ENCODE data around the gene GARS1.

GRCh38 chr7:30665043-30665442, 70.4 kb downstream of the GARS1 start:
- TF ChIP-seq, protein P1, sequence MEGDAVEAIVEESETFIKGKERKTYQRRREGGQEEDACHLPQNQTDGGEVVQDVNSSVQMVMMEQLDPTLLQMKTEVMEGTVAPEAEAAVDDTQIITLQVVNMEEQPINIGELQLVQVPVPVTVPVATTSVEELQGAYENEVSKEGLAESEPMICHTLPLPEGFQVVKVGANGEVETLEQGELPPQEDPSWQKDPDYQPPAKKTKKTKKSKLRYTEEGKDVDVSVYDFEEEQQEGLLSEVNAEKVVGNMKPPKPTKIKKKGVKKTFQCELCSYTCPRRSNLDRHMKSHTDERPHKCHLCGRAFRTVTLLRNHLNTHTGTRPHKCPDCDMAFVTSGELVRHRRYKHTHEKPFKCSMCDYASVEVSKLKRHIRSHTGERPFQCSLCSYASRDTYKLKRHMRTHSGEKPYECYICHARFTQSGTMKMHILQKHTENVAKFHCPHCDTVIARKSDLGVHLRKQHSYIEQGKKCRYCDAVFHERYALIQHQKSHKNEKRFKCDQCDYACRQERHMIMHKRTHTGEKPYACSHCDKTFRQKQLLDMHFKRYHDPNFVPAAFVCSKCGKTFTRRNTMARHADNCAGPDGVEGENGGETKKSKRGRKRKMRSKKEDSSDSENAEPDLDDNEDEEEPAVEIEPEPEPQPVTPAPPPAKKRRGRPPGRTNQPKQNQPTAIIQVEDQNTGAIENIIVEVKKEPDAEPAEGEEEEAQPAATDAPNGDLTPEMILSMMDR (IDR thresholded peaks at IDR 0.05; ENCODE audit: poor library complexity, severe bottlenecking) = no peak
- TF ChIP-seq, protein P2, sequence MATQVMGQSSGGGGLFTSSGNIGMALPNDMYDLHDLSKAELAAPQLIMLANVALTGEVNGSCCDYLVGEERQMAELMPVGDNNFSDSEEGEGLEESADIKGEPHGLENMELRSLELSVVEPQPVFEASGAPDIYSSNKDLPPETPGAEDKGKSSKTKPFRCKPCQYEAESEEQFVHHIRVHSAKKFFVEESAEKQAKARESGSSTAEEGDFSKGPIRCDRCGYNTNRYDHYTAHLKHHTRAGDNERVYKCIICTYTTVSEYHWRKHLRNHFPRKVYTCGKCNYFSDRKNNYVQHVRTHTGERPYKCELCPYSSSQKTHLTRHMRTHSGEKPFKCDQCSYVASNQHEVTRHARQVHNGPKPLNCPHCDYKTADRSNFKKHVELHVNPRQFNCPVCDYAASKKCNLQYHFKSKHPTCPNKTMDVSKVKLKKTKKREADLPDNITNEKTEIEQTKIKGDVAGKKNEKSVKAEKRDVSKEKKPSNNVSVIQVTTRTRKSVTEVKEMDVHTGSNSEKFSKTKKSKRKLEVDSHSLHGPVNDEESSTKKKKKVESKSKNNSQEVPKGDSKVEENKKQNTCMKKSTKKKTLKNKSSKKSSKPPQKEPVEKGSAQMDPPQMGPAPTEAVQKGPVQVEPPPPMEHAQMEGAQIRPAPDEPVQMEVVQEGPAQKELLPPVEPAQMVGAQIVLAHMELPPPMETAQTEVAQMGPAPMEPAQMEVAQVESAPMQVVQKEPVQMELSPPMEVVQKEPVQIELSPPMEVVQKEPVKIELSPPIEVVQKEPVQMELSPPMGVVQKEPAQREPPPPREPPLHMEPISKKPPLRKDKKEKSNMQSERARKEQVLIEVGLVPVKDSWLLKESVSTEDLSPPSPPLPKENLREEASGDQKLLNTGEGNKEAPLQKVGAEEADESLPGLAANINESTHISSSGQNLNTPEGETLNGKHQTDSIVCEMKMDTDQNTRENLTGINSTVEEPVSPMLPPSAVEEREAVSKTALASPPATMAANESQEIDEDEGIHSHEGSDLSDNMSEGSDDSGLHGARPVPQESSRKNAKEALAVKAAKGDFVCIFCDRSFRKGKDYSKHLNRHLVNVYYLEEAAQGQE (IDR thresholded peaks at IDR 0.05; ENCODE audit: borderline replicate concordance) = no peak
- TF ChIP-seq EP300 (conservative IDR thresholded peaks at IDR 0.05; ENCODE audit: poor library complexity, severe bottlenecking) (no peak), EZH2 (IDR thresholded peaks at IDR 0.05; ENCODE audit: borderline replicate concordance, insufficient read depth, low read length, poor library complexity, severe bottlenecking) (no peak), POLR2AphosphoS5 (IDR thresholded peaks at IDR 0.05) (no peak), RAD21 (conservative IDR thresholded peaks at IDR 0.05) (no peak), MXI1 (conservative IDR thresholded peaks at IDR 0.05; ENCODE audit: poor library complexity, severe bottlenecking) (no peak)
